Stimulated activated CD4-positive, alpha-beta T cell treated with anti-CD3 and anti-CD28 coated beads, Interleukin-12 subunit alpha, Interleukin-12 subunit beta, amount 100 ng/mL, for 24 hours (primary cell): Measurements from ENCODE around the gene ZDBF2.
"Not testable (repeated sequence)": the region's sequence is repeated elsewhere in the genome, so short reads cannot be mapped to it uniquely, and the experiment has no call there.

Source experiments
- DNase-seq, 2 experiments: peaks; one replicate each; pipeline ENCODE4 v3.0.0-alpha.2; 2020; ENCODE audit warnings: low read depth in 2 of 2

Gene ZDBF2

GRCh38 chr2:206274434-206275311 lies at the start of gene ZDBF2:
Gene ZDBF2 (plus strand): TSS chr2:206274663. CDS start chr2:206281850, 7,187 bp downstream.
- peak in 1 of 2 experiments; percentile 32 for DNase-seq

GRCh38 chr2:206225435-206226232 lies 48.8 kb upstream of the ZDBF2 start:
- DNase-seq: no peak

GRCh38 chr2:206228636-206229035 lies 45.8 kb upstream of the ZDBF2 start:
- DNase-seq: not testable (repeated sequence)

GRCh38 chr2:206229642-206230041 lies 44.8 kb upstream of the ZDBF2 start:
- no peak for DNase-seq

GRCh38 chr2:206230060-206230762 lies 44.3 kb upstream of the ZDBF2 start:
- DNase-seq: no peak

- DNase-seq: no peak
These were observed 42.7 kb upstream of the ZDBF2 start for GRCh38 chr2:206231669-206232286.

GRCh38 chr2:206232287-206233035 lies 42.0 kb upstream of the ZDBF2 start:
- no peak for DNase-seq

GRCh38 chr2:206239157-206239556 lies 35.3 kb upstream of the ZDBF2 start:
- DNase-seq: no peak

GRCh38 chr2:206240327-206240726 lies 34.1 kb upstream of the ZDBF2 start:
- DNase-seq: no peak

- no peak for DNase-seq
These were observed 32.7 kb upstream of the ZDBF2 start for GRCh38 chr2:206241736-206242135.

GRCh38 chr2:206245265-206245672 lies 29.2 kb upstream of the ZDBF2 start:
- DNase-seq: no peak

- no peak for DNase-seq
These were observed 24.2 kb upstream of the ZDBF2 start for GRCh38 chr2:206250041-206250897.

- DNase-seq: no peak
These were observed 21.2 kb upstream of the ZDBF2 start for GRCh38 chr2:206253125-206253776.

GRCh38 chr2:206253777-206254166 lies 20.7 kb upstream of the ZDBF2 start:
- no peak for DNase-seq

GRCh38 chr2:206255003-206255402 lies 19.5 kb upstream of the ZDBF2 start:
- DNase-seq: no peak

GRCh38 chr2:206256706-206257205 lies 17.7 kb upstream of the ZDBF2 start:
- no peak for DNase-seq

- DNase-seq: no peak
These were observed 17.1 kb upstream of the ZDBF2 start for GRCh38 chr2:206257350-206257749.

GRCh38 chr2:206257861-206258260 lies 16.6 kb upstream of the ZDBF2 start:
- DNase-seq: no peak

GRCh38 chr2:206258615-206259014 lies 15.8 kb upstream of the ZDBF2 start:
- DNase-seq: not testable (repeated sequence)
